PC-3 (cell line): Measurements from ENCODE around the gene TRAPPC13.

Experiments used
- CTCF ChIP-seq: fragments of 300-600 bp; sonication (generic); conservative IDR thresholded peaks from 2 replicates; pipeline ENCODE4 v1.5.1; 2017; ENCODE audit warnings: antibody characterized with exemption, low read depth, mild to moderate bottlenecking, low read length
- EZH2 ChIP-seq: fragments of 300-600 bp; sonication (generic); IDR thresholded peaks from one replicate; pipeline ENCODE4 v1.6.1; 2017; ENCODE audit warnings: antibody characterized with exemption, mild to moderate bottlenecking, low read length; ENCODE audit not compliant: unreplicated experiment

GRCh38 chr5:65624571-65625555 lies at the start of gene TRAPPC13, which contains the start of gene SHLD3:
- no peak for TF ChIP-seq CTCF
- TF ChIP-seq EZH2, result no peak
